Measurements from ENCODE around the gene UBTF.

UBTF gene

DNA sequence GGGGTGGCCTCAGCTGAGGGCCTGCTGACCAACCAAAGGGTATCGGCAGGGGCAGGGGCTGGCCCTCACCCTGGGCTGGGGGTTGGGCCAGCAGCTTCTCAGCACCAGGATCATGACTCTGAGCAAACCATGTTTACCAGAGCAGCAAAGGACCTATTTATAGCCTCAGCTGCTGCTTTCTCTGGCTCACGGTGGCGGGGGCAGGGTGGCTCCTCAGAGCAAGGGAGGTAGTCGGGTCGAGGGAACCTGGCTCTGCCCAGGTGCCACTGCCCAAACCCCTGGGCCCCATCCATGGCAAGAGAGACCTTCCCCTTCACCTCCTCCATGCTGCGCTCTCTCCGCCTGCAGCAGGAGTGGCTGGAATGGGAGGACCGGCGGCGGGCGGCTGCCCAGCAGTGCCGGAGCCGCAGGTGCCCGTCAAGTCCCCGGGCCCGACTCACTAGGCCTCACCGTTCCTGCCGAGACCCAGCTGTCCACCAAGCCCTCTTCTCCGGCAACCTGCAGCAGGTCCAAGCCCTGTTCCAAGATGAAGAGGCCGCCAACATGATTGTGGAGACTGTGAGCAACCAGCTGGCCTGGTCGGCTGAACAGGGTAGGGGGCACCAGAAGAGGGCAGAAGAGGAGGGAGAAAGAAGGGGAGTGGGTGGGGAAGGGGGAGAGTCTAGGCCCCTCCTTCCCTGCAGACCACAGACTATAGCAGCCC lies 48.8 kb downstream of the UBTF start, which contains the start of gene ASB16:
TSS of gene ASB16 (plus strand) at position 206 of the 703 bp plus-strand sequence. CDS start at position 292, 86 bp downstream.
- DNase-seq (ENCODE audit: low spot score) = no peak

- DNase-seq (ENCODE audit: low spot score) = no peak
Observed at GRCh38 chr17:44170135-44170498, 49.4 kb downstream of the UBTF start.

DNA sequence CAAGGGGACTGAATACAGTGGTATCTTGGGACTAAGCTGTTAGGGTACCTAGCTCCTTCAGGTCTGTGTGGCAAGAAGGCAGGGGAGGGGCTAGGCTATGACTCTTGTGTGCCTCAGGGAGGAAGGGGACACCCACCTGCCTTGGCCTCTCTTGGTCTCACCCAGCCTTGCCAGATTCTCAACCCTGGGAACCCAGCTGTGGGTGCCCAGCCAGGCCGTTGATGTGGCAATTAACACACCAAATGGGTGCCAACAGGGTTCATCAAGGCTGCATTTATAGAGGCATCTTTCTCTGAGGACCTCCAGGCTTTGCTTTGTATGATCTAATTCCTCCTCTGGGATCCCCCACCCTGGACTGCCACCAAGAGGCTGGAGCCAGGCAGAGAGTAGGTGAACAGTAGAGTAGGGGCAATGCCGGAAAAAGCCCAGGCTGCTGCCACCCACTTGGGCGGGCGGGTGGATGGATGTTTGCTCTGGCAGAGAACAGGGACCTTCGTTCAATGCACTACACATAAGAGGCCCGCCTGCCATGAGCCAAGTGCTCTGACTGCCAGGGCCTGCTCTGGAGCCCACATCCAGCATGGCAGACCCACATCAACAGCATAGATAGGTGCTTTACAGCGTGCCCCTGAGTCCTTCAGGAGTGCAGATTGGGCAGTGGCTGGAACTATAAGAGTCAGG lies 52.2 kb downstream of the UBTF start:
- DNase-seq (ENCODE audit: low spot score) = no peak

DNA sequence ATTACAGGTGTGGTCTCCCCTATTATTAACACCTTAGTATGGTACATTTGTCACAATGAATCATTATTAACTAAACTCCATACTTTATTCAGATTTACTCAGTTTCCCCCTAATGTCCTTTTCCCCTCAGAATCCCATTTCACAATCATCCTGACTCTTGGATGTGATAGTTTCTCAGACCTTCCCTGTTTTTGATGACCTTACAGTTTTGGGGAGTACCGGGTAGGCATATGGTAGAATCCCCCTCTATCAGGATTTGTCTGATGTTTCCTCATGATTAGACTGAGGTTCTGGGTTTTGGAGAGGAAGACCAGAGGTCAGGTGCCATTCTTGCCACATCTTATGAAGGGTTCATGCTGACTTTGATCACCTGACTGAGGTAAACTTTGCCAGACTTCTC lies 55.0 kb downstream of the UBTF start:
- no peak for DNase-seq (ENCODE audit: low spot score)

DNA sequence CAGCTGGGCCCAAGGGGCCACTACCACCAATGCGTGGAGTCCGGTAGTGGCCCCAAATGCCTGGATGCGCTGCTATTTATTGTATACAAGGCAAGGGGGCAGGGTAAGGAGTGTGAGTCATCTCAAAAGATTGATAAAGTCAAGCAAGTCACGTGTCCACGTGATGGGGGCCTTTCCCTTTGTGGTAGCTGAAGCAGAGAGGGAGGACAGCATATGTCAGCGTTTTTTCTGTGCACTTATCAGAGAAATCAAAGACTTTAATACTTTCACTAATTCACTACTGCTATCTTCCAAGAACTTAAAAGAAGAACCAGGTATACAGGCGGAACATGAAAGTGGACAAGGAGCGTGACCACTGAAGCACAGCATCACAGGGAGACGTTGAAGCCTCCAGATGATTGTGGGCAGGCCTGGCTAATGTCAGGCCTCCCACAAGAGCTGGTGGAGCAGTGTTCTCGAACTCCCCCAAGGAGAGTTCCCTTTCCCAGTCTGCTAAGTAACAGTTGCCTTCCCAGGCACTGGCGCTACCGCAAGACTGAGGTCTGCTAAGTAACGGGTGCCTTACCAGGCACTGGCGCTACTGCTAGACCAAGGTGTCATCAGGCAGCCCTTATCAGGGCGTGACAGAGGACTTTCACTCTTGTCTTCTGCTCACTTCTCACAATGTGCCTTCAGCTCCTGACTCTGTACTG lies 59.8 kb downstream of the UBTF start:
- peak; percentile 60 for DNase-seq (ENCODE audit: low spot score)

- DNase-seq (ENCODE audit: low spot score) = no peak
Observed at GRCh38 chr17:44155488-44155887, 64.0 kb downstream of the UBTF start.

Data from hematopoietic multipotent progenitor cell treated with erythropoietin and hydrocortisone succinate and interleukin-3 and kit ligand, for 17 days (in vitro differentiated cells).